Kasumi-1 (cell line): ENCODE measurements around the gene RXRA.

Experiments
- DNase-seq, 2 experiments: peaks; one replicate each; lab custom pipeline; 2025; lab: John Stamatoyannopoulos, UW

Gene RXRA

GRCh38 chr9:134382733-134383132 lies 56.5 kb downstream of the RXRA start:
- DNase-seq = no peak

GRCh38 chr9:134383148-134383547 lies 56.9 kb downstream of the RXRA start:
- DNase-seq = no peak

- no peak for DNase-seq
Observed at GRCh38 chr9:134384811-134385479, 58.7 kb downstream of the RXRA start.

- DNase-seq = no peak
Observed at GRCh38 chr9:134385915-134386314, 59.7 kb downstream of the RXRA start.

- DNase-seq = no peak
Observed at GRCh38 chr9:134386951-134387831, 60.9 kb downstream of the RXRA start.

GRCh38 chr9:134388289-134388808 lies 62.1 kb downstream of the RXRA start:
- DNase-seq = no peak

- DNase-seq = no peak
Observed at GRCh38 chr9:134388976-134389375, 62.7 kb downstream of the RXRA start.

GRCh38 chr9:134389642-134390041 lies 63.4 kb downstream of the RXRA start:
- no peak for DNase-seq

GRCh38 chr9:134390537-134390936 lies 64.3 kb downstream of the RXRA start:
- DNase-seq = no peak

- no peak for DNase-seq
Observed at GRCh38 chr9:134390947-134391318, 64.7 kb downstream of the RXRA start.

- DNase-seq = no peak
Observed at GRCh38 chr9:134391319-134392231, 65.3 kb downstream of the RXRA start.

- no peak for DNase-seq
Observed at GRCh38 chr9:134392900-134393299, 66.6 kb downstream of the RXRA start.

- DNase-seq = no peak
Observed at GRCh38 chr9:134393582-134394280, 67.5 kb downstream of the RXRA start.

- DNase-seq = no peak
Observed at GRCh38 chr9:134395002-134395517, 68.8 kb downstream of the RXRA start.

GRCh38 chr9:134395737-134396257 lies 69.5 kb downstream of the RXRA start:
- DNase-seq = no peak

GRCh38 chr9:134396258-134396742 lies 70.0 kb downstream of the RXRA start:
- peak; percentile 95 to 96 for DNase-seq

GRCh38 chr9:134396825-134397224 lies 70.6 kb downstream of the RXRA start:
- DNase-seq = peak; percentile 25 to 26

- no peak for DNase-seq
Observed at GRCh38 chr9:134398756-134399155, 72.5 kb downstream of the RXRA start.

- DNase-seq = no peak
Observed at GRCh38 chr9:134399435-134400056, 73.3 kb downstream of the RXRA start.

GRCh38 chr9:134400283-134400682 lies 74.0 kb downstream of the RXRA start:
- DNase-seq = no peak
